ENCODE measurements around the gene COX6B1.
"Not testable (repeated sequence)": the region's sequence is repeated elsewhere in the genome, so short reads cannot be mapped to it uniquely, and the experiment has no call there.

COX6B1 gene

GRCh38 chr19:35648017-35648961, at the start of gene COX6B1:
TSS of gene COX6B1 (plus strand) at chr19:35648323. CDS start at chr19:35651244, 2,921 bp downstream.
- peak; percentile 96 for DNase-seq (ENCODE audit: low spot score)

- DNase-seq (ENCODE audit: low spot score): no peak
Observed at GRCh38 chr19:35601971-35602370, 46.2 kb upstream of the COX6B1 start.

DNA sequence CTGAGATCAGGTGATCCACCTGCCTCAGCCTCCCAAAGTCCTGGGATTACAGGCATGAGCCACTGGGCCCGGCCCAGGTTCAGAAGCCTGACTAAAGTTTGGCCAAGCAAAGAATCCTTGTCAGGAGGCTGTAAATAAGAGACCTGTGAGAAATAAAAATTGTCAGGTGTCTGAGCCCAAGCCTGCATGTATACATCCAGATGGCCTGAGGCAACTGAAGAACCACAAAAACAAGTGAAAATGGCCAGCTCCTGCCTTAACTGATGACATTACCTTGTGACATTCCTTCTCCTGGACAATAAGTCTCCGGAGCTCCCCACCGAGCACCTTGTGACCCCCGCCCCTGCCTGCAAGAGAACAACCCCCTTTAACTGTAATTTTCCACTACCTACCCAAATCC, 43.7 kb upstream of the COX6B1 start:
- not testable (repeated sequence) for DNase-seq (ENCODE audit: low spot score)

DNA sequence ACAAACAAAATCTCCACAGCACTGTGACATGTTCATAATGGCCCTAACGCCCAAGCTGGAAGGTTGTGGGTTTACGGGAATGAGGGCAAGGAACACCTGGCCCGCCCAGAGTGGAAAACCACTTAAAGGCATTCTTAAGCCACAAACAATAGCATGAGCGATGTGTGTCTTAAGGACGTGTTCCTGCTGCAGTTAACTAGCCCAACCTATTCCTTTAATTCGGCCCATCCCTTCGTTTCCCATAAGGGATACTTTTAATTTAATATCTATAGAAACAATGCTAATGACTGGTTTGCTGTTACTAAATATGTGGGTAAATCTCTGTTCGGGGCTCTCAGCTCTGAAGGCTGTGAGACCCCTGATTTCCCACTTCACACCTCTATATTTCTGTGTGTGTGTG, 41.0 kb upstream of the COX6B1 start:
- DNase-seq (ENCODE audit: low spot score): not testable (repeated sequence)

DNA sequence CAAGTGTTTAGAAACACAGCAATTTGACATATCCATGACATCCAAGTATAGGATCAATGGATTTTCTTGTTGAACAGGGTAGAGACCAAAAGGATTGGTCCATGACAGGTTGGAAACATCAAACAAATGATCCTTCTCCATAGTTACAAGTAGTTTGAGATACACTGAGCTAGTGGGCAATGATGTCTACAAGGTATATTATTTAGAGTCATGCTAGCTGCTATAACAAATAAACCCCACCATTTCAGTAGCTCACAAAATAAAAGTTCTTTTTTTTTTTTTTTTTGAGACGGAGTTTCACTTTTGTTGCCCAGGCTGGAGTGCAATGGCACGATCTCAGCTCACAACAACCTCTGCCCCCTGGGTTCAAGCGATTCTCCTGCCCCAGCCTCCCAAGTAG, 40.5 kb upstream of the COX6B1 start:
- no peak for DNase-seq (ENCODE audit: low spot score)

- no peak for DNase-seq (ENCODE audit: low spot score)
Observed at GRCh38 chr19:35608251-35608650, 39.9 kb upstream of the COX6B1 start.

DNA sequence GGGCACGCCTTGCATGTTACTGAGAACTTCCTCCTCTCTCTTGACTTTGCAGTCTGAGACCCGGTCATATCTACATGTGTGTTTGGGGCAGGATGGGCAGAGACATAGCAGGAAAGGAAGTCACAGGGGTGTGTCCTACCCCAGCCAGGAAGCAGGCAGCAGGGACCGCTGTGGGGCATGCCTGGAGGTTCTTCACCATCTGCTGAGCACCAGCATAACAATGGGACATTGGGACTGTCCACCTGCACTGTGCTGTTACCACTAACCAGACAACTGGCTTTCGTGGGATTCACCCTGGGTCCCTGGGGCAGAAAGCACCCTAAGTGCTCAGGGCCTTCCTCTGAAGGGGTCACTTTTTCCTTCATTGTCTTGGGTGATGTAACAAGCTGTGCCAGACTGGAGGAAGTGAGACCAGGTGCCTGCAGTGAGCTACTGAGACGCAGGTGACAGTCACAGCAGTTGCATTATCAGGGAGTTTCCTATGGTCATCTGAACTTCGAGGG, 38.2 kb upstream of the COX6B1 start:
- no peak for DNase-seq (ENCODE audit: low spot score)

DNA sequence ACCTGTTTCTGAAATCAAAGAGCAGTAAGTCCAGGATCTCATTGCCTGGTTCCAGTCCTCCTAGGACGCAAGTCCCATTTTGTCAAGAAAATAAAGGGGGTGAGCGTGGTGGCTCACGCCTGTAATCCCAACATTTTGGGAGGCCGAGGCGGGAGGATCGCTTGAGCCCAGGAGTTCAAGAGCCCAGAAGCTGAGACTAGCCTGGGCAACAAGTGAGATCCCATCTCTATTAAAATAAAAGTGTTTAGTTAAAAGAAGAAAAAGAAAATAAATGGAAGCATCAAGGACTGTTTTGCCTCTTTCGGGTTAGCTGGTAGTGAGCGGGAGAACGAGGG, 35.9 kb upstream of the COX6B1 start:
- no peak for DNase-seq (ENCODE audit: low spot score)

GRCh38 chr19:35612559-35613321, 35.4 kb upstream of the COX6B1 start, which contains the start of gene HAUS5:
TSS of gene HAUS5 (plus strand) at chr19:35612735. CDS start at chr19:35612795, 60 bp downstream.
- DNase-seq (ENCODE audit: low spot score): peak; percentile 97

- no peak for DNase-seq (ENCODE audit: low spot score)
Observed at GRCh38 chr19:35613574-35613973, 34.5 kb upstream of the COX6B1 start.

DNA sequence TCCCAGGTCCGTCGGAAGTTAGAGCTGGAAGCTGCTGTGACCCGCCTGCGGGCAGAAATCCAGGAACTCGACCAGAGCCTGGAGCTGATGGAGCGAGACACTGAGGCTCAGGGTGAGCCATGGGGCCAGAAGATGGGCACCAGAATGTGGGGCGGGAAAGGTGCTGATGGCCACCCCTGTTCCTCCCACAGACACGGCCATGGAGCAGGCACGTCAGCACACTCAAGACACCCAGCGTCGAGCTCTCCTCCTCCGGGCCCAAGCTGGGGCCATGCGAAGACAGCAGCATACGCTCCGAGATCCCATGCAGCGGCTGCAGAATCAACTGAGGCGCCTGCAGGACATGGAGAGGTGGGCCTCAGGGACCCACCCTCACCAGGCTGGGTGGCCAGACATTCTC, 33.1 kb upstream of the COX6B1 start:
- no peak for DNase-seq (ENCODE audit: low spot score)

GRCh38 chr19:35618857-35619256, 29.3 kb upstream of the COX6B1 start:
- DNase-seq (ENCODE audit: low spot score): no peak

- no peak for DNase-seq (ENCODE audit: low spot score)
Observed at GRCh38 chr19:35619290-35619923, 28.7 kb upstream of the COX6B1 start.

GRCh38 chr19:35620001-35620400, 28.1 kb upstream of the COX6B1 start:
- DNase-seq (ENCODE audit: low spot score): no peak

DNA sequence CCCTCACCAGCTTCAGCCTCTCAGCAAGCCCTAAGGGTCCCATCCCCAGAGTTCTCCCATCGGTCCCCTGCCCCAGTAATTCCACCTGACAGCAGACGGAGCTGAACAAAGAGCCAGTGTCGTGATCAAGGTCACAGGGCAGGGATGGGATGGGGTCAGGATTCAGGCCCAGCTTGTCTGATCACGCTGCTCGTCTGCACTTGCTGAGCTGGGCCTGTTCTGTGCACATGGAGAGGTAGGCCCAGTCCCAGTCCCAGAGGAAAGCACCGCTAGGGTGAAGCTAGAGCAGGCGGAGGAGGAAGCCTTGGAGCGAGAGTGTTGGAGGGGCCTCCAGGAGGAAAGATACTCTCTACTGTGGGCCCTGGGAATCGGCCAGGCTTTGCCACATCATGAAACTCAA, 26.4 kb upstream of the COX6B1 start:
- DNase-seq (ENCODE audit: low spot score): no peak

GRCh38 chr19:35622750-35623149, 25.4 kb upstream of the COX6B1 start:
- DNase-seq (ENCODE audit: low spot score): no peak

GRCh38 chr19:35623327-35624010, 24.7 kb upstream of the COX6B1 start:
- no peak for DNase-seq (ENCODE audit: low spot score)

DNA sequence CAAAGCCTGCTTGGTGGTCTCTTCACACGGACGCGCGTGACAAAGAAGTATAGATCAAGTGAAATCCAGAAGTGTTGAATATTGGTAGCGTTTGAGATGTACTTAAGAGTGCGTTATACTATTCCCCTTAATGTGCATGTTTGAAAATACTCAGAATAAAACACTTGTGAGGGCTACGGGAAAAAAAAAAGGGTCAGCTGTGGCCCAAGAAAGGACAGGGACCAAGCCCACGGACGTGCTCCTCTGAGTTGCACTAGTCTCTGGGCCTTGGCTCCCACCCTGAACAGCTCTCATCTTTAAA, 19.9 kb upstream of the COX6B1 start:
- no peak for DNase-seq (ENCODE audit: low spot score)

DNA sequence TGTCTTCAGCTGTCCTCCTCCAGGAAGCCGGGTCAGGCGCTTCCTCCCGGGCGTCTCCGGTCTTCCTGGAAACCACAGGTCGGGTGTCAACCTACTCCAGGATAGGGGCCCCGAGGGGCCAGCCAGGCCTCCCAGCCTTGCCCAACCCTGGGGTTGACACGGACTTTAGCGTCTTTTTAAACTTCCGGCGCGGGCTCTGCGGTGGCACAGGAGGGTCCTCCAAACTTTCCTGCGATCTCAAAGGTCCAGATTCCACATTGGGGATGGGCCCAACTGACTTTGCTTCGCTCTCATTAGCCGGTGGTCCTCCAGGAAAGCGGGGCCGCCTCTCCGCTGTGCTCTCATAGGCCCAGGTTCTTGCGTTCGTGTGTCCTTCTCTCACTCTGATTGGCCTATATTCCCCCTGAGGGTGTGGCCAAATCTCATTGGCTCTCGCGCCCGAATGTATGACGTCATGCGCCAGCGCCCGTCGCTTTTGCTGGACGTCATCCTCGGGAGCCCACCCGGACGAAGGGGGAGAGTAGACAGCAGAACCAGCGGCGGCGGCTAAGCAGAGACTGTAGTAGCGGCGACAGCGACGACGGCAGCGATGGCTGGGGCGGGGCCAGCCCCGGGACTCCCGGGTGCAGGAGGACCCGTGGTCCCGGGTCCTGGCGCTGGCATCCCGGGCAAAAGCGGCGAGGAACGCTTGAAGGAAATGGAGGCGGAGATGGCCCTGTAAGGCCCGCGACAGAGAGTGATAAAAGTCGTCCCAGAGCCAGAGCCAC, 19.4 kb upstream of the COX6B1 start, which contains the start of gene RBM42:
Gene RBM42 (plus strand): TSS at position 472 of the 767 bp plus-strand sequence. CDS start 118 bp downstream, at position 590.
- DNase-seq (ENCODE audit: low spot score): peak; percentile 99

DNA sequence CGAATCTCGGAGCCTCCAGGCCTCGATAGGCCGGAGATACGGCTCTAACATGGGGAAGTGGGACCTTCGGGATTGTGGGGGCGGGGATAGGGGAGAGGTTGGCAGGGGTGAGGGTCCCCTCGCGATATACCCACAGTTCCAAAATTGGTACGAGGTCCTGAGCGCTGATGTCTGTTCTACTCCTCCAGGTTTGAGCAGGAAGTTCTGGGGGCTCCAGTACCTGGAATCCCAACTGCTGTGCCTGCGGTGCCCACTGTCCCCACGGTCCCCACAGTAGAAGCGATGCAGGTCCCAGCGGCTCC, 18.8 kb upstream of the COX6B1 start:
- DNase-seq (ENCODE audit: low spot score): no peak

- no peak for DNase-seq (ENCODE audit: low spot score)
Observed at GRCh38 chr19:35633727-35634440, 14.2 kb upstream of the COX6B1 start.
